GM23338 (cell line): ENCODE results near the gene CTBP2.

ENCODE experiments used
- CREB1 ChIP-seq: fragments of 250-450 bp; sonication (Bioruptor Pico); IDR thresholded peaks from 2 replicates; pipeline ENCODE4 v1.5.0; 2020; ENCODE audit warnings: low read depth, mild to moderate bottlenecking, moderate library complexity
- CTCF ChIP-seq, 2 experiments: fragments of 200-600 bp in 1 of 2; sonication (generic) in 1 of 2; conservative IDR thresholded peaks; 2 replicates each; pipeline versions ENCODE4 v1.5.1 to v1.6.1; 2016 to 2017; ENCODE audit warnings: antibody characterized with exemption in 2 of 2, low read depth in 2 of 2, mild to moderate bottlenecking in 2 of 2, moderate library complexity in 1 of 2
- EZH2 ChIP-seq: fragments of 200-600 bp; sonication (generic); IDR thresholded peaks from one replicate; pipeline ENCODE4 v1.8.0; 2017; ENCODE audit warnings: antibody characterized with exemption, mild to moderate bottlenecking, low read depth; ENCODE audit not compliant: unreplicated experiment
- NANOG ChIP-seq: IDR thresholded peaks from 2 replicates; pipeline ENCODE4 v1.6.1; 2016; ENCODE audit warnings: antibody characterized with exemption, borderline replicate concordance
- POLR2AphosphoS5 ChIP-seq: IDR thresholded peaks from 2 replicates; pipeline ENCODE4 v1.6.1; 2016; ENCODE audit warnings: antibody characterized with exemption, low read depth
- REST ChIP-seq: IDR thresholded peaks from one replicate; pipeline ENCODE4 v1.6.1; 2018; ENCODE audit warnings: antibody characterized with exemption; ENCODE audit not compliant: unreplicated experiment

- TF ChIP-seq EZH2 (no peak), CTCF (conservative IDR thresholded peaks at IDR 0.05; ENCODE audit: low read depth in 2 of 2) (no peak), CREB1 (no peak), REST (no peak), POLR2AphosphoS5 (no peak), NANOG (no peak)
These were observed 9.2 kb downstream of the CTBP2 start for GRCh38 chr10:125151170-125151552.
